Left ventricle myocardium inferior (tissue), 1 donor: ENCODE data around the gene OR2D2. TPM values are rescaled to one million over a fixed set of nuclear protein-coding genes. Genes with fewer than 3 reads are reported as not detected.

ENCODE experiments used
- DNase-seq: peaks from one replicate; pipeline ENCODE4 v3.0.0-alpha.2; 2020
- H3K27ac ChIP-seq: fragments of 200-600 bp; replicated peaks from 2 replicates; pipeline ENCODE4 v1.8.0; 2021
- H3K27me3 ChIP-seq: fragments of 200-600 bp; 2 replicates; pipeline ENCODE4 v1.8.0; 2021; ENCODE audit warnings: low read depth
- H3K36me3 ChIP-seq: fragments of 200-600 bp; 2 replicates; pipeline ENCODE4 v1.8.0; 2021
- H3K4me1 ChIP-seq: fragments of 200-600 bp; 2 replicates; pipeline ENCODE4 v1.8.0; 2021
- H3K4me3 ChIP-seq: fragments of 200-600 bp; 2 replicates; pipeline ENCODE4 v1.8.0; 2021; ENCODE audit warnings: mild to moderate bottlenecking, moderate library complexity
- H3K9me3 ChIP-seq: fragments of 200-600 bp; replicated peaks from 2 replicates; pipeline ENCODE4 v1.8.0; 2021
- CTCF ChIP-seq: fragments of 200-600 bp; IDR thresholded peaks from 2 replicates; pipeline ENCODE4 v1.8.0; 2021; ENCODE audit warnings: antibody characterized with exemption, mild to moderate bottlenecking, borderline replicate concordance
- intact Hi-C: fragments of 100-400 bp; cut with micrococcal nuclease; formaldehyde crosslinking; loops from one replicate; pipeline ENCODE4 v1.11.0; 2022
- total RNA-seq: library from RNA; stranded (reverse); fragmentation: NEBNext Ultra II Directional; extraction: Animal tissue kit (Norgen Biotek cat#: 25700); gene quantifications from one replicate; pipeline ENCODE4 v1.2.1, GENCODE V29; 2021
- donor health status: DM: no; HTN: yes; CAD: no; lungs with severe emphysema.

Gene OR2D2
- total RNA-seq, 1 donor from 2014 or later = not detected

GRCh38 chr11:6927030-6927617 lies 34.8 kb upstream of the OR2D2 start:
- Histone ChIP-seq H3K36me3 (no peaks in the 10 kb centered on the region), H3K4me1 (peaks cover 17% of the 10 kb centered on the region), H3K27me3 (peaks cover 33% of the 10 kb centered on the region), H3K27ac (peak overlapping the region; percentile 43), H3K4me3 (peak overlapping the region; percentile 76), H3K9me3 (no peaks in the 10 kb centered on the region)
- intact Hi-C loops = no loop called here
- no peak for DNase-seq
- no peak for TF ChIP-seq CTCF

DNA sequence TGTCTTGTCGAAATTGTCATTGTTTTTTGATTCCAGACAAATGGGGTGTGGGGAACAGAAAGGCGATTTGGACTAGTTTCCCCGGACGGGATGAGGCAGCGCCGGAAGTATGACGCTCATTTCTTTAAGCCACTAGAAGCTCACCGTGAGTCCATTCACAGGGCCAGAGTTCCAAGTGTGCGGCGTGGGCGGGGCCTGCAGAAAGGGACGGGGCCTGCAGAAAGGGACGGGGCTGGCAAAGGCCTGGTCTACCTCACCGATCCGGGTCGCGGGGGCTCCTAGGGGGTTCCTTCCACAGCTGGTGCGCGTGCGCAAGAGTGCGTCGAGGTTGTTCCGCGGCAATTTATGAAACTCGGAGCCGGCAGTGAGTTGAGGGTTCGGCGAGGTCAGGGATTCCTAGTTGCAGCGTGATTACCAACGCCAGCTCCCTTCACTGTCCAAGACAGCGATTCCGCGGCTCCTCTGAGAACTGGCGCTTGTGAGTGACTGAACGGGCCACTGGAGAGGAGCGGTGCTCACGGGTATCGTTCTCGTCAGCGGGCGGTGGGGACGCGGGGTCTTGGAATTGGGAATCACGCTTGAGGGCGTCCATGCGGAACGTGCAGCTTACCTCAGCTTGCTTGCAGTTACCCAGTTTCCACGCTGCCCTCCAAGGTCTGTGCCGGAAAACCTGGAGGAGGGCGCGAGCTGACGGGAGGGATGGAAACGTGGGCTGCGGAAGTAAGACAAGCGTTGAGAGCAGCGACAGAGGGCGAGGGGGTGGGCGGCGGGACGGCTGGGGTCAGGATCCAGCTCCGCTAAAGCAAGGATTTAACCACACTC lies 34.1 kb upstream of the OR2D2 start, which contains the start of gene ZNF215:
ZNF215 (plus strand) TSS at position 219 of the 822 bp plus-strand sequence. CDS start 5,847 bp downstream, outside the sequence.
- Histone ChIP-seq H3K4me1 (peaks cover 17% of the 10 kb centered on the region), H3K4me3 (peak within 1 kb of the TSS; percentile 76), H3K9me3 (no peaks in the 10 kb centered on the region), H3K36me3 (no peaks in the 10 kb centered on the region), H3K27ac (peak within 1 kb of the TSS; percentile 43), H3K27me3 (peaks cover 33% of the 10 kb centered on the region)
- no peak for TF ChIP-seq CTCF
- peak; percentile 72 for DNase-seq
- intact Hi-C loops = no loop called here

GRCh38 chr11:6925636-6926207 lies 33.4 kb upstream of the OR2D2 start:
- intact Hi-C loops = no loop called here
- no peak for TF ChIP-seq CTCF
- peak overlapping the region; percentile 43 for H3K27ac ChIP-seq

GRCh38 chr11:6925007-6925577 lies 32.8 kb upstream of the OR2D2 start:
- no peaks in the 10 kb centered on the region for H3K9me3 ChIP-seq
- no peak overlapping the region for H3K4me3 ChIP-seq
- H3K4me1 ChIP-seq = peaks cover 17% of the 10 kb centered on the region
- DNase-seq = no peak
- TF ChIP-seq CTCF = no peak
- no peaks in the 10 kb centered on the region for H3K36me3 ChIP-seq
- H3K27ac ChIP-seq = no peak overlapping the region
- H3K27me3 ChIP-seq = peaks cover 33% of the 10 kb centered on the region
- intact Hi-C loops = no loop called here

More at GRCh38 chr11:6925636-6926207, 33.4 kb upstream of the OR2D2 start:
- Histone ChIP-seq H3K4me3 (peak overlapping the region; percentile 76), H3K36me3 (no peaks in the 10 kb centered on the region), H3K4me1 (peaks cover 17% of the 10 kb centered on the region), H3K27me3 (peaks cover 33% of the 10 kb centered on the region), H3K9me3 (no peaks in the 10 kb centered on the region)
- no peak for DNase-seq

- H3K4me1 ChIP-seq = peaks cover under 1% of the 10 kb centered on the region
- no peak for TF ChIP-seq CTCF
- no peaks in the 10 kb centered on the region for H3K36me3 ChIP-seq
- H3K27me3 ChIP-seq = no peaks in the 10 kb centered on the region
- peaks cover 4% of the 10 kb centered on the region for H3K9me3 ChIP-seq
- intact Hi-C loops = no loop called here
- no peak for DNase-seq
- H3K4me3 ChIP-seq = no peak within 1 kb of the TSS
- H3K27ac ChIP-seq = no peak within 1 kb of the TSS
Measured at GRCh38 chr11:6920702-6921101, 28.4 kb upstream of the OR2D2 start, which contains the start of gene OR2D3. Gene OR2D3, plus strand, starts transcription at chr11:6921002. Its CDS starts 0 bp downstream, at chr11:6921002.
